ENCODE data around the gene ABLIM3.

Gene ABLIM3

DNA sequence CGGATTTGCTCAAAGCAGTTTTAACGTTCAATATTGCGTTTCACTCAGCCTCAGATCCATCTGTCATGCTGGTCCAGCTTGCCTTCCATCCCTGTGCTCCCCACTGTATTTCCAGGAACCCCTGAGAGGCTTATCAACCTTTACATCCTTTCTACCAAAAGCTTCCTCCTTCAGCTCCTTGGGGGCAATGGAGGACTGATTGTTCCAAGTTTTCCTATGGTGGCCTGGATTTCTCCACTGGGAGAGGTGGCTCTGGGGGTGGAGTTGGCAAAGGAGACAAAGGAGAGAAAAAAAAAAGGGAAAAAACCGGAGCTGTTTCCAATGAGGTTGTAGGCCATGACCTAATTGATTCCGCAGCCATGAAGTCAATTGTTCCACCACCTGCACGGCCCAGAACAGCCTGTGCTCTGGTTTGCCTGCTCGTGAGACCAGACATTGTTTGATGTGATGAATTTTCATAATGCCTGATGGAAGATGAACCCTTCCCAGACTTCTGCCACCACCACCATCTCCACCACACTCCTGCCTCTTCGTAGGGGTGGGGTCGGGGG is 54.1 kb downstream of the ABLIM3 start:
- no peak for FAIRE-seq

DNA sequence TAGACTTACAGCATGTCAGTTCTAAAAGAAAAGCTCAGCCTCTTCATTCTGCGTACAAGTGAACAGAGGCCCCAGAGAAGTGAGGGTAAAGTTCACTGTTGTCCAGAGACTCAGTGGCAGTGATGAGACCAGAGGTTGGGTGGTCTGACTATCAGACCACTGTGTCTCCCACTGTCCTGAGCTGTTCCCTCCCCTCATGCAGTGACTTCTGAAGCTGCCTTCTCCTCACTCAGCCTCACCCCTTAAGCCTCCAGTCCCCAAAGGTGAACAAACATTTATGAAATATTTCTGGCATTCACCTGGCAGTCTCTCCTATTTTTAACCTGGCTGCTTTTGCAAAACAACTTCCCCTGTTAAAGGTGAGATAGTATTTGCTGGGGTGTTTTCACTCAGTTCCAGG is 54.7 kb downstream of the ABLIM3 start:
- FAIRE-seq, result no peak

DNA sequence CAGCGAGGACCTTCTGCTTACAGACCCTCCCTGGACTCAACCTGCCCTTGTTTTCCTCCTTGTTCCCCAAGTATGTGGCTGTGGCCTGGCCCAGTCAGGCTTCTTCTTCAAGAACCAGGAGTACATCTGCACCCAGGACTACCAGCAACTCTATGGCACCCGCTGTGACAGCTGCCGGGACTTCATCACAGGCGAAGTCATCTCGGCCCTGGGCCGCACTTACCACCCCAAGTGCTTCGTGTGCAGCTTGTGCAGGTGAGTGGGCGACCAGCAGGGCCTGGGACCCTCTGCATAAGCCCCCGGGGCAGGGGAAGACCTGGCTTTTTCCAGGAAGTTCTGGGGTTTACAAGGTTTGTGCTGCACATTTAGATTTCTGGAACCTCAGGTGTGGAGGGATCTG is 56.9 kb downstream of the ABLIM3 start:
- FAIRE-seq, result no peak

DNA sequence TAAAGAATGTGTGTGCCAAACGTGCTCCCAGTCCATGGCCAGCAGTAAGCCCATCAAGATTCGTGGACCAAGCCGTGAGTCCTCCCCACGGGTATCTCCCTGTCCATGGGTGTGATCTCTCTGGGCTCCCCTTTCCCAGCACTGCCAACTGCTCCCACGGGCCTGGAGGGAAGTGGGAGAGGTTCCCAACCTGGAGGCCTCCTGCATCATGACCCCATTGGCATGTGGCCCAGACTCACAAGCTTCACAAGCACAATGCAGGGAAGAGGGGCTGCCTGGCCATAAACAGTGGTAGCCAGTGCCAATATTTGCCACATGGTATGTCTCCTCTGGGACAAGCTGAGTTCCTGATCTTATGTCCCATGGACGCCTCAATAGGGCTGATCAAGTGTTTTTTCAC is 59.1 kb downstream of the ABLIM3 start:
- FAIRE-seq, result no peak

DNA sequence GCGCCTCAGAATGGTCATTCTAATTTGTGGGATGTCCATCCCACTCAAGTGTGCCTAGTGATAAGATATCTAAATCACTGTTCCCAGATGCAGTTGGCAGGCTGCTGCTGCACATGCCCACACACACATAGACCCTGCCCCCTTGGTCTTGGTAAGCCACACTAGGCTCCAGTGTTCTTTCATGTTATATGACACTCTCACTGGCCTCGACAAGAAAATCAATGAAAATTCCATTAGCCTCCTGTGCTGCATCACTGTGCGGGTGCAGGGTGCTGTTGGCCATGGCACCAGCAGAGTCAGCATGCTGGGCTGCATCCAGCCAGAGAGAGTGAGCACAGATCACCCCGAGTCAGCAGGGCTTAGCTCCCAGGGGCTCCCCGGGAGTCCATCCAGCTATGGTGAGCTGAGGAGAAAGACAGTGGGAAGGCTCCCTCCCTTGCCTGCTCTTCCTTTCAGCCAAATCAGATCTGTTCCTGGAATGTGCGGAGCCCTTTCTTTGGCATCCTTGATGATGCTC is 59.9 kb downstream of the ABLIM3 start:
- FAIRE-seq, result no peak

DNA sequence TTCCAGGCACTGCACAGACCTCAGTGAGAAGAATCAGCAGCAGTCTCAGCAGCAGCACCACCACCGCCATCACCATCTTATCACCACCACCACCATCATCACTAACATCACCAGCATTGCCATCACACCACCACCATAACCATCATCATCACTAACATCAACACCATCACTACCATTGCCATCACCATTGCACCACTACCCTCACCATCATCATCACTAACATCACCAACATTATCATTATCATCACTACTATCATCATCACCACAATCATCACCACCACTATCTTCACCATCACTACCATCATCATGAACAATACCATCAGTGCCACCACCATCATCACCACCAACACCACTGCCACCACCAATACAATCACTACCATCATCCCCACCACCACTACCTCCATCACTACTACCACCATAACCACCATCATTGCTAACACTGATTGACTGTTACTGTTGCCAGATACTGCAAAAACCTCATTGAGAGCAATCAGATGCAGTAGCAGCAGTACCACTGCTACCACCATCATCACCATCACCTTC is 61.7 kb downstream of the ABLIM3 start:
- FAIRE-seq, result no peak

DNA sequence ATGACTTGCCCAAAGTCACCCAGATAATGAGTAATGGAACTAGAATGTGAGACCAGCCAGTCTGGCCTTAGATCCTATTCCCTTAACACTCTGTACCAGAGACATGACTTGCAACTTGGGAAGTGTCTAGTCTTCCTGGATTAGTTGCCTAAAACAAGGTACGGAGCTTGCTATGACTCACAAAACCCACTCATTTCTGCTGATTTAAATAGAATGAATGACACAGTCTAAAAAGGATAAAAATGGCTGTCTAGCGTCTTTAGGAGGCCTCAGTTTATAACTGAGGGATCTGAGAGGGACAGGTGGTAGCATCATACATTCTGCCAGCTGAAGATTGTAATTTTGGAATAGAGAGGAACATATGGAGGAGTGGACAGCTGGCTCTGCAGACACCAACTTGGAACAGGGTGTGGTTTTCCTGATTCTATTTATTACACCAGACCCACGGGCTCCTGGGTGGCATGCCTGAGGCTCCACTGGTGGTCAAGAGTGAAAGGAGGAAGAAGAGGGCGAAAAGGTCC is 62.7 kb downstream of the ABLIM3 start:
- no peak for FAIRE-seq

DNA sequence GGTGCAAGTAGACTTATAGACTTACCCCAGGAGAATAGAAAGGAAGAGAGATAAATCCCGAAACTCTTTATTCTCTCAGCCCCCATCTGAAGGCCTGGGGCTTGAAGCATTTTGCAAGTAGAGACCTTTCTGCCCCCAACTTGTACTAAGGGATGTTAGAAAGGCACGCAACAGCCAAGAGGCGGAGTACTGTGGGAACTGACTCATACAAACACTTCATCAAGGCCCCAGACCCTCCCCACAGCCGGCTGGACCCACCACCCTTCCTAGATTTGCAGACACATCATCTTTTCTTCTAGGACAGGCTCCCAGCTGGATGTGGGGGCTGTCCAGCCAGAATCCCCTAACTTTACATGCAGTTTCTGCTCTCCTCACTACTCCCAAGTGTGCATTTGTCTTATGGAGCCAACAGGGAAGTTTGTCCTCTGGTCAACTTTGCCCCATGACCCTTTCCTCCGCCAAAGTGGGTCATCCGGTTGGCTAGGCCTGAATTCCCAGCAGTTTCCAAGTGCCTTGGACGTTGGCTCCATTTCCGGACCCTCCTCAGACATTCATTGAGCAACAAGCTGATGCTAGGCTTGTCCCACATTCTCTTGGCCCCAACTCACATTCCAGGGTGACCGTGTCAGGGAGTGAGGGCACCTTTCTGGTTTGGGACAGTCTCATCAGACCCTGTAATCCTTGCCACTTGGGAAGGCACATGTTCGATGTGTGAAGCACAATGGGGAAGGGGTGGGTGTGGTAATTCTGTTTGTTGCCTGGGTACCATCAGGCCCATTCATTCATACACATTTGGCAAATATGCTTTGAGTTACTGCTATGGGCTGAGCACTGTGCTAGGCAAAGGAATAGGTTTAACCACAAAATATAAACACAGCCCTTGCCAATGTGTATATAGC is 64.6 kb downstream of the ABLIM3 start:
- FAIRE-seq, result no peak

DNA sequence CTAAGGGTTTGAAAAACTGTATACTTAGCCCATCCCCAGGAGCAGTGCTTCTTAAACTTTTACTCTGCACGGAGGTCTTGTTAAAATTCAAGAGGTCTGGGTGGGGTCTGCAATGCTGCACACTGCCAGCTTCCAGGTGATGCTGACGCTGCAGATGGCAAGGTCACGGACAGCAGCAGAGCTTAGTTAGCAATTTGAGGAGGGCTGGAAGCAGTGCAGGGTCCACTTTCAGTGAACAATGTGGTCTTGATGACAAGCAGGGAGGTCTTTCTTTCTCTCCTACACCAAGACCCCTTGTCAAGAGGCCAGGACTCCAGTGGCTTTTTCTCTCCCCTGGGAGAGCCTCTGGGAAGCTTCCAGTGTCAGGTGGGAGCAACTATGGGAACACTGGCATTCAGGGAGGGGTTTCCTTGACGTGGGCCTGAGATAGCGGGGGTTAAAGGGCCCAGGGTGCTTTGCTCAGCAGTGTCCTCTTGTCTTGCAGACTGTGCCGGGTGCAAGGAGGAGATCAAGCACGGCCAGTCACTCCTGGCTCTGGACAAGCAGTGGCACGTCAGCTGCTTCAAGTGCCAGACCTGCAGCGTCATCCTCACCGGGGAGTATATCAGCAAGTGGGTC is 65.3 kb downstream of the ABLIM3 start:
- no peak for FAIRE-seq

DNA sequence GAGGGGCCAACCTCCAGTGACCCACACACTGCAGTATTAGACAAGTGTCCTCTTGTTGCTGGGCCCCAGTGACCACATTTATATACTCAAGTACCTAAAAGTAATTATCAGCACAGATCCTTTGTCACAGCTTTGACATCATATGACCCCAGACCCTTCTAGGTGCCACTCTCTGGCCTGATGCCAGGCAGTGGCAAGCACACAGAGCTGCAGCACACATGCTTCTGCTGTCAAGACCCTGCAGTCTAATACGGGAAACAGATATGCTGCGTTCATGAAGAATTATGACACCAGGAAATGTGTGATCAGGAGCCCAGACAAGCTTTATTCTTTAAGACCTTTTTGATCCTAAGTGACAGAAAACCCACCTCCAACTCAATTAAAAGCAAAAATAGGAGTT is 66.5 kb downstream of the ABLIM3 start:
- FAIRE-seq, result no peak

DNA sequence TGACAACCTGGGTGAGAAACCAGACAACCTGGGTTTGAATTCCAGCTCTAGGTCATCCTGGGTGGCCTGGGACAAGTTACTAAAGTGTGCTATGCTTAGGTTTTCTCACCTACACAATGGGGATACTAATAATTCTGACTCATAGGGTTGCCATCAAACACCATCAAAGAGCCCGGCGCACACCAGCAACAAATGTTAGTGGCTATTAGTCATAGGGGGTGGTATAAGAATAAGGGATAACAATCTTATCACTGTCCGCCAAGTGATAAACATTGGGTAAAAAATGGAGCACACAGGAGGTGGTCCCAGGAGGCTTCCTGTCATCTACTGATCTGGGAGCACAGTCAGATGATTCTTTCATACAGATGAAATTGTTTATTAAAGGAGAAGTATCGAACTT is 68.9 kb downstream of the ABLIM3 start:
- no peak for FAIRE-seq

DNA sequence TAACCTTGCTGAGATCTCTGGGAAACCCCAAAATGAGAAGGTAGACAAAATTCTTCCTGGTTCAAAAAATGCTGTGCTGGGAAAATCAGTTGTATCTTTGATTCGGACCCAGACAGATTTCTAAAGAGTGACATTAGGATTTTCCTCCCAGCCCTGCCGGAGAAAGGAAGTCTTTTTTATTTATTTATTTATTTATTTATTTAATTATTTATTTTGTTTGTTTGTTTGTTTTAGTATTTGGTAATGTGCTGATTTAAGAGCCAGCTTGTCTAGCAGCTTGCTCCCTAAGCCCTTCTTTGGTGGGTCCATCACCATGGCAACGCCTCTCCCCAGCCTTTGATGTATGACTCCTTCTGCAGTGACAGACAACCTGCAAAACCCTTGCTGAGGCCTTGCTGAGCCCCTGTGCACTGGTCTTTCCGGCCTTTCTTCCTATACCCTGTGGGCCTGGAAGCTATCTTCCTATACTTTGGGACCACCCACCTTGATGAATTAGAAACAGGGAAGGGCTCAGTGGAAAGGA is 69.7 kb downstream of the ABLIM3 start:
- no peak for FAIRE-seq

DNA sequence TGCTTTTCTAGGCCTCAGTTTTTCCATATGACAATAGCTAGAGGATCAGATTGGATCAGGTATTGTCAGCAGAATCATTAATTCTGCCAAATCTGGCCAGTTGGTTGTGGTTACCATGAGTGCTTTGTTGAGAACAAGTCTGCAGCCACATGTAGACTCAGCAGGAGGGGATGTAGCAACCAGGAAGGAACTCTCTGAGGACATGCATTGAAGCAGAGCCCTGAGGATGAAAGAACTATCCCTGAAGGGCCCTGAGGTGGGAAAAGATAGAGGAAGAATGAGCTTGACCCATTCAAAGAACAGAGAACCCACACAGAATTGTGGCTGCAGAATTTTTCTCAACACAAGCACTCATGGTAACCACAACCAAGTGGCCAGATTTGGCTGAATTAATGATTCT is 70.3 kb downstream of the ABLIM3 start:
- FAIRE-seq, result no peak

DNA sequence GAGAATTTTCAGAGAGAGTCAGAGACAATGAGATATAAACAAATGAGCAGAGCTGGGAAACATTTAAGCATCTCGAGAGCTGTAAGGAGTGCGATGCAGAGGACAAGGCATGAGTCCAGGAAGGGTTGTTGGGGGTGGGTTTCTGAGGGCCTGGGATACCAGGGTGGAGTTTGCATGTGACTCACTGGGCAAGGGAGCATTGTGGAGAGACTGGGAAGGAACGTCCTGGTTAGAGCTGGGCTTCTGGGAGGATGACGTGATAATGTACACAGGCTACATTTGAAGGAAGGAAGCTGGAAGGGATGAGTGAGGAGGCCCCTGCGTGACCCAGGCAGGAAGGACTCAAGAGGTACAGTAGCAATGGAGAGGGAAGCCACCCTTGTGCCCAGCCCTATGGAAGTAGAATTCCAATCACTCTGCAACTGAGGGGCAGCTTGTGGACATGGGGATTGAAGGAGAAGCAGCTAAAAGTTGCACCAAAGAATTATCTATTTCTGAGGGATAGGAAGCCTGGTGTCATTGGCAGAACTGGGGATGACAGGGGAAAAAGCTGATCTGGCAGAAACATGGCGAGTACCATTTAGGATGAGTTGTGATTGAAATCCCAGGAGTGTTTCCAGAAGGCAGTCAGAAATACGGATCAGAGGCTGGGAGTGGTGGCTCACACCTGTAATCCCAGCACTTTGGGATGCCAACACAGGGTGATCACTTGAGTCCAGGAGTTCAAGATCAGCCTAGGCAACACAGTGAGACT is 71.1 kb downstream of the ABLIM3 start:
- FAIRE-seq, result no peak

DNA sequence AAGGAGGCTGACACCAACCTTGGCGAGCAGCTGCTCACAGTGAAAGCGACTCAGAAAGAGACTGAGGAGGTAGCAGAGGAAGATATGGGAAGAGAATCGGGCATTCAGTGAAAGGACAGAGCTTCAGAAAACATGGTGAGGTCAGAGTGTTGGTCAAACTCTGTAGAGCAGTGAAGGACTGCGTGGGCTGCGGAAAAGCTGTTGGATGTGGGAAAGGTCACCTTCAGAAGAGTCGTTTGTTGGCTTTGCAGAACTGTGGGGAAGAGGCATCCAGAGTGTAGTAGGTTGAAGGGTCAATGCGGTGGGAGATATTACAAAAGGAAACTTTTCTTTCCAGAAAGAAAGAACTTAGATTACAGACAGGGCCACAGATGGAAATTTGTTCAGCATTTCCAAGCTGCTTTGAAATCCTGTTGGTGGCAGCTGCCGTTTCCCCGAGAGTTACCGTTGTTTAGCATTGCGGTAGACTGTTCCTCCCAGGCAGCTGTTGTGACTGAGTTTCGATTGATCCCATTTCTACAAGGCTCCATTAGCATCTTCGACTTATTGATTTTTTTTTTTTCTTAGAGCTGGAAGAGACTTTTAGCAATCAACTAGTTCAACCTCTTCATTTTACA is 72.1 kb downstream of the ABLIM3 start:
- FAIRE-seq, result no peak

DNA sequence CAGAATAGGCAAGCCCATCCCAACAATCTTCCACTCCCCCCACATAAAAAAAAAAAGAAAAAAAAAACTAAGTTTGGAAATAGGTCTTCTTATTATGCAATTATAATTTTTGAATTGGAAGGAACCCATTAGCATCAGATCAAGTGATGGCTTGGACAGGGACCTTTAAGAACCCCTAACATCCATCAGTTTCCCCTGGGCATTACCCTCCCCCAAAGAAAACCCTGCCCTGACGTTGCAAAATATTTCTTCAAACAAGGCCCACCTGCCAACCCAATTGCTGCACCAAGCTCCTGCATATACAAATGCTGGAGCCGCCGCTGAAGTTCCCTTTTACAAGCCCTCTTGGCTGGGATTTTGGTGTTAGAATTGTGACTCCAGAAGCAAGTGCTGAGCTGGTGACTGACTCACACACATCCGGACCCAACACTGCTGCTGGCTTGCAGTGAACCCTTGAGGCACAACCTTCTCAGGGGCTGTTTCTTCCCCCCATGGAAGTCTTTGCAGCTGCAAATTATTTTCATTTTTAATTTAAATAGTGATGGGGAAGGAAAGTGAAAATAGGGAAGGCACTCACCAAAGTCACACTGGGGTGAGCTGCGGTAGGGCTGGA is 74.3 kb downstream of the ABLIM3 start:
- no peak for FAIRE-seq

DNA sequence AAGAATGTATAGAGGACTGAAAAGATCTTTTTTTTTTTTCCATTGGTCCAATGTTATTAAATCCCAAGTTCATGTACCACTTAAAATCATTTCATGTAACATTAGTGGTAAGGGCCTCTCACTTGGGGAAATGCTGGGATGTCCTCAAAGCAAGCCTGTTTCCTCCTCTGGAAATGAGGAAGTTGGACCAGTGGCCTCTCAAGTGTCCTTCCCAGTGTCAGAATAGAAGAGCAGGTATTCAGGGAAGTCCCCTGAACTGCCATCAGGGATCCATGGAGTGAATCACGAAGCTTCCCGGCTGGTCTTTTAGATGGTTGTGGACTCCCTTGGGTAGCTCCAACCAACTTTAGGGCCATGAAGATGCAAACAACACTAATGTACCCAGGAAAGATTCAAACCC is 75.2 kb downstream of the ABLIM3 start:
- no peak for FAIRE-seq

DNA sequence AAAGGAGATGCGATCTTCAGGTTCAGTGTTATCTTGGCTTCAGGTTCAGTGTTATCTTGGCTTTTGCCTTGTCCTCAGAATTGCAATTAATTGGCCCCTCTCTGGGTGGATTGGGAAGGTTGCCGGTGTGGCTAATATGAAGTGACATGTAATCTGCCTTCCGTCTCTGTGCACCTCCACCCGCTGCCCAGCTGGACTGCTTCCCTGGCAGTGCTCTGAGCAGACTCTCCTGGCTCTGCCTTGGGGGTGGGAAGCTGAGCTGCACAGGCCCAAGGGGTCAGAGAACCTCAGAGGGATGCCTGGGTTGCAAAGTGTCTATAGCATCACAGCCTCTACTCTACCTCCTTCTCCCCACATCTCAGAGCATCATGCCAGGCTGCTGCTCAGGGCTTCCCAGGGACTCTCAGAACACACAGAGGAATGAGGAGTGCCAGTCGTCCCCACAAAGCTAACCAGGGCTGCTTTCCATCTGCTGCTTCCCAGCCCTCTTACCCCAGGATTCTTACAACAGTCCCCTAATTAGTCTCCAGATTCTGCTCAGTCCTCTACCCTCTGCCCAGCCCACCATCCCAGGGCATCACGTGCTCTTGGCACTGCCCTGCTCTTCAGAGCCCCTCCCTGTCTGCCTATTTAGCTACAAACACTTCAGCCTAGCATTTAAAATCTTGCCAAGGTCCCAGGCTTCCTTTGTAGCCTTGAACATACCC is 76.0 kb downstream of the ABLIM3 start:
- FAIRE-seq, result no peak

DNA sequence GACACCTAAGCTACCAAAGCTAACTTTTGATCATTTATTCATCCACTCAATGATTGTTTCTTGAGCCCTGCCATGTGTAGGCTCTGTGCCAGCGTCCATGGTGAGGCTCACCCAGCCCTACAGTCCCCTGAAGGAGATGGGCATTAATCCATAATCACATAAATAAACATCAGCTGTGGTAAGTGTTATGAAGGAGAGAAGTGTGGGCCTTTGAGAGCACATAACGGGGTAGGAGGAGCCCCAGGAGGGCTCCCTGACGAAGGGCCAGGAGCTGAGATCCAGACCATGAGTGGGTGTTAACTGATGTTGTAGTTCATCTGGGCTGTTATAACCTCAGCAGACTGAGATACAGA is 76.5 kb downstream of the ABLIM3 start:
- no peak for FAIRE-seq

DNA sequence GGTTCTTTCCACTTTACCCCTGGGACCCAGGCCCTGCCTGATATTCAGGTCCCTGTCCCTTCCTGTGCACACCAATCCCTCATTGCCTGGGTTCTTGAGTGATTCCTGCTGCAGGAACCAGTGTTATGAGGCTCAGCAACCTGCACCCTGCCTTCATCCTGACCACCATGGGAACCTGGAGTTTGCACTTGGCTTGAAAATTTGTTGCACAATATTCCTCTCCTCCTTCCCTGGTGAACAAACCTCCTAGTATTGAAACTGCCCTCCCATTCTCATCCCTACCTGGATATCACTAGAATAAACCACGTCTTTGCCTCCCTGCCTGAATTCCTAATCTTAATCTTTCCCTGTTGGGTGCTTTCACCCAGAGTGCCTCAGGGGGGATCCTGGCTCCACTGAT is 78.3 kb downstream of the ABLIM3 start:
- FAIRE-seq, result no peak

DNA sequence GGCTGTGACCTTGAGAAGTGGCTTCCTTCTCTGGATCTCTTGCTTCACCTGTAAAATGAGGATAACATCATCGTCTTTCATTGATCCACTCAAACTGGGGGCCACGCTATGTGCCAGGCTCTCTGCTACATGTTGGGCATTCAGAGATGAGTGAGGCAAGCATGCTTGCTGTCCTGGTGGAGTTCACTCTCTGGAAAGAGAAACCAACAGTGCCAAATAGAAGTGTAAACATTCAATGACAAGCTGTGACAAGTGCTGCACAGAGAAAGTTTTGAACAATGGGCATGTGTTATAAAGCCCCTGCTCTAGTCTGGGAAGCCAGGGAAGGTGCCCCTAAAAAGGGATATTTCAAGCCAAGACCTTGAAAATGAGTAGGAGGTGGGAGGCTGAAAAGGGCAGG is 79.5 kb downstream of the ABLIM3 start:
- no peak for FAIRE-seq

All from G401.6 (cell line).